Mesenchymal stem cell (in vitro differentiated cells and primary cell): ENCODE data around the gene OR51B4.

Experiments
- DNase-seq: peaks from one replicate; pipeline ENCODE4 v3.0.0-alpha.2; 2013
- H2AFZ ChIP-seq: one replicate; pipeline ENCODE4 v1.6.1; 2013; ENCODE audit warnings: low read depth, mild to moderate bottlenecking, control low read depth, inconsistent platforms, low read length, moderate library complexity
- H2AK5ac ChIP-seq: 2 replicates; pipeline ENCODE4 v1.6.1; 2013; ENCODE audit warnings: low read length, moderate library complexity, mild to moderate bottlenecking, inconsistent platforms; ENCODE audit not compliant: severe bottlenecking
- H2BK120ac ChIP-seq: one replicate; pipeline ENCODE4 v1.6.1; 2013; ENCODE audit warnings: low read depth, mild to moderate bottlenecking, inconsistent platforms, low read length, moderate library complexity
- H2BK12ac ChIP-seq, 2 experiments: one replicate each; pipeline ENCODE4 v1.6.1; 2013; ENCODE audit warnings: inconsistent platforms in 2 of 2, low read length in 2 of 2, mild to moderate bottlenecking in 2 of 2, moderate library complexity in 2 of 2, control low read depth in 1 of 2
- H2BK15ac ChIP-seq: one replicate; pipeline ENCODE4 v1.6.1; 2013; ENCODE audit warnings: mild to moderate bottlenecking, low read depth, inconsistent platforms; ENCODE audit not compliant: poor library complexity, severe bottlenecking
- H2BK5ac ChIP-seq: 2 replicates; pipeline ENCODE4 v1.6.1; 2013; ENCODE audit warnings: low read depth, mild to moderate bottlenecking, low read length, control low read depth, inconsistent platforms; ENCODE audit not compliant: poor library complexity, severe bottlenecking
- H3K14ac ChIP-seq, 2 experiments: one replicate each; pipeline ENCODE4 v1.6.1; 2013; ENCODE audit warnings: inconsistent platforms in 2 of 2, low read length in 2 of 2, control low read depth in 1 of 2, mild to moderate bottlenecking in 1 of 2, moderate library complexity in 1 of 2
- H3K18ac ChIP-seq, 2 experiments: one replicate each; pipeline ENCODE4 v1.6.1; 2013; ENCODE audit warnings: inconsistent platforms in 2 of 2, low read length in 2 of 2, control low read depth in 1 of 2, low read depth in 1 of 2, mild to moderate bottlenecking in 1 of 2
- H3K23ac ChIP-seq, 2 experiments: one replicate each; pipeline ENCODE4 v1.6.1; 2013; ENCODE audit warnings: inconsistent platforms in 2 of 2, low read length in 2 of 2, mild to moderate bottlenecking in 2 of 2, moderate library complexity in 2 of 2, control low read depth in 1 of 2
- H3K27ac ChIP-seq: 2 replicates; pipeline ENCODE4 v1.5.1; 2013; ENCODE audit warnings: mild to moderate bottlenecking, moderate library complexity, low read length, control low read depth, inconsistent platforms; ENCODE audit not compliant: poor library complexity, severe bottlenecking
- H3K27me3 ChIP-seq, 2 experiments: 2 replicates each; pipeline versions ENCODE4 v1.6.1 to v1.7.0; 2013; ENCODE audit warnings: low read length in 2 of 2, mild to moderate bottlenecking in 2 of 2, moderate library complexity in 2 of 2, control low read depth in 1 of 2, inconsistent platforms in 1 of 2; ENCODE audit not compliant: control insufficient read depth in 1 of 2, insufficient read depth in 1 of 2
- H3K36me3 ChIP-seq, 2 experiments: 2 replicates each; pipeline versions ENCODE4 v1.6.1 to v1.7.0; 2013; ENCODE audit warnings: low read length in 2 of 2, control low read depth in 1 of 2, inconsistent platforms in 1 of 2, low read depth in 1 of 2, mild to moderate bottlenecking in 1 of 2; ENCODE audit not compliant: insufficient read depth in 2 of 2, control insufficient read depth in 1 of 2
- H3K4ac ChIP-seq, 2 experiments: one replicate each; pipeline ENCODE4 v1.6.1; 2013; ENCODE audit warnings: inconsistent platforms in 2 of 2, low read length in 2 of 2, mild to moderate bottlenecking in 2 of 2, moderate library complexity in 2 of 2, control low read depth in 1 of 2, low read depth in 1 of 2
- H3K4me1 ChIP-seq: 2 replicates; pipeline ENCODE4 v1.6.1; 2013; ENCODE audit warnings: low read depth, low read length, control low read depth; ENCODE audit not compliant: control insufficient read depth, insufficient read depth
- H3K4me2 ChIP-seq: 2 replicates; pipeline ENCODE4 v1.6.1; 2013; ENCODE audit warnings: low read length, mild to moderate bottlenecking, inconsistent platforms; ENCODE audit not compliant: poor library complexity, severe bottlenecking
- H3K4me3 ChIP-seq, 2 experiments: 2 replicates each; pipeline versions ENCODE4 v1.5.1 to v1.7.0; 2013; ENCODE audit warnings: low read length in 2 of 2, mild to moderate bottlenecking in 2 of 2, control low read depth in 1 of 2, low read depth in 1 of 2; ENCODE audit not compliant: insufficient read depth in 1 of 2
- H3K79me1 ChIP-seq: replicated peaks from 2 replicates; pipeline ENCODE4 v1.6.1; 2013; ENCODE audit warnings: mild to moderate bottlenecking, control low read depth, low read length, inconsistent platforms; ENCODE audit not compliant: poor library complexity, severe bottlenecking
- H3K9ac ChIP-seq: 2 replicates; pipeline ENCODE4 v1.7.0; 2013; ENCODE audit warnings: mild to moderate bottlenecking, low read length, moderate library complexity
- H3K9me3 ChIP-seq: 2 replicates; pipeline ENCODE4 v1.7.0; 2013; ENCODE audit warnings: mild to moderate bottlenecking, low read length; ENCODE audit not compliant: control insufficient read depth
- H4K8ac ChIP-seq: one replicate; pipeline ENCODE4 v1.6.1; 2013; ENCODE audit warnings: inconsistent platforms, mild to moderate bottlenecking, low read length, moderate library complexity
- H4K91ac ChIP-seq: one replicate; pipeline ENCODE4 v1.6.1; 2013; ENCODE audit warnings: mild to moderate bottlenecking, low read length, inconsistent platforms
- WGBS: methylation state at CpG from one replicate; pipeline ENCODE4 v1.1.7; 2013; ENCODE audit warnings: mixed read lengths; 5-methylcytosine and 5-hydroxymethylcytosine counted together

Gene OR51B4

DNA sequence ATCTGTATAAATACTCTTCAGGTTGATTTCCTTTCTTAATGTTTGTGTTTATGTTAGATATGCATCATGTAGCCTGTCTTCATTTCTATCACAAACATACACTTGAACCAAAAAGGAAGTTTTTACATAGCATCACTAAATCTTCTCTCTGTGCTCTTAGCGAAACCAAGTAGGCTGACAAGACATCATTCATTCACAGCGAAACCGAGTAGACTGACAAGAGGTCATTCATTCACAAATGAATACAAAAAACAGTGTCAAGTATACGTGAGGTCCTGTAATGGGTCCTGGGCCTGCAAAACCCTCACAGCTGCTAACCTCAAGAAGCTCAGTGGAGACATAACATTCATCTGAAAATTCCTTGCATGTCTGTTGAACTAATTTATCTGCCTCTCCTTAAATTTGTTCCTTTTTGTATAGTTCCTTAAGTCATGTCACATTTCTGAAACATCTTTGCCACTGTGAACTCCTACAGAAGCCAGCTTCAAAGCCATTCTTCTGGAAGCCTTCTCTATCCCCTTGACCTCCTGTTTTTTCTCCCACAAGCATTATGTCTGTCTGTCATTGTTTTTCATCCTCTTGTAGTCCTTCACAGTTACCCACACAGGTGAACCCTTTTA, 22.2 kb downstream of the OR51B4 start:
- 26% methylated on average over 4 of the region's 4 CpGs for WGBS
- no peak overlapping the region for H2AK5ac ChIP-seq

DNA sequence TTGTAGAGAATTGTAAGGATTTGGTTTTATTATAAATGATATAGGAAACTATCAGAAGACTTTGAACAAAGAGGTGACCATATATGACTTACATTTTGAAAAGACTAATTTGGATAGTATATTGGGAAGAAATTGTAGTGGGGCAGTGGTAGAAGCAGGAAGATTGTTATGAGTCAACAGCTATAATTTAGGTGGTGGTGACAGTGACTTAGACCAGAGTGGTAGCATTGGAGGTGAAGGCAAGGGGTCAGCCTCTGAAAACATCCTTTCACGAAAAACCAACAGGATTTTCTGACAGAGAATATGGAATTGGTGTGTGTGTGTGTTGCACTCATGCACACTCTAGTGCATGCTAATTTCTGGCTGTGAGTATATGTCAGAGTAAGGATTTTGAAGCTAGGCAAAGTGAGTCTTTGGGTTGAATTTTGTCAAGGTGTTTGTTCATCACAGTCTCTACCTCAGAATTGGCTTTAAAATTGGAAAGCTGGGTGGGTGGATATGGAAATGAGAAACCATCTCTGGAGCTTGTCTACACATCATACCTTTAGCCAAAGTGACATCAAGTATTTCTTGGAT, 23.9 kb downstream of the OR51B4 start:
- H2BK5ac ChIP-seq: no peak overlapping the region

More for the DNA sequence above, 22.2 kb downstream of the OR51B4 start:
- peak overlapping the region in 1 of 2 experiments; percentile 47 for H3K4ac ChIP-seq
- no peak overlapping the region for H3K27ac ChIP-seq
- no peak overlapping the region for H4K91ac ChIP-seq
- H3K9ac ChIP-seq: no peak overlapping the region
- no peak overlapping the region for H2BK120ac ChIP-seq
- peak overlapping the region; percentile 41 to 77 for H2BK12ac ChIP-seq
- H3K4me2 ChIP-seq: no peak overlapping the region
- H2BK15ac ChIP-seq: no peak overlapping the region
- H3K36me3 ChIP-seq: no peaks in the 10 kb centered on the region
- DNase-seq: no peak
- no peak overlapping the region for H3K23ac ChIP-seq
- H2BK5ac ChIP-seq: no peak overlapping the region
- no peaks in the 10 kb centered on the region for H3K9me3 ChIP-seq
- no peaks in the 10 kb centered on the region for H3K79me1 ChIP-seq
- H3K4me3 ChIP-seq: no peak overlapping the region
- no peak overlapping the region for H2AFZ ChIP-seq
- no peaks in the 10 kb centered on the region for H3K27me3 ChIP-seq
- H3K14ac ChIP-seq: no peak overlapping the region
- H3K18ac ChIP-seq: peak overlapping the region; percentile 67 to 68
- H4K8ac ChIP-seq: no peak overlapping the region
- peaks cover 3% of the 10 kb centered on the region for H3K4me1 ChIP-seq

DNA sequence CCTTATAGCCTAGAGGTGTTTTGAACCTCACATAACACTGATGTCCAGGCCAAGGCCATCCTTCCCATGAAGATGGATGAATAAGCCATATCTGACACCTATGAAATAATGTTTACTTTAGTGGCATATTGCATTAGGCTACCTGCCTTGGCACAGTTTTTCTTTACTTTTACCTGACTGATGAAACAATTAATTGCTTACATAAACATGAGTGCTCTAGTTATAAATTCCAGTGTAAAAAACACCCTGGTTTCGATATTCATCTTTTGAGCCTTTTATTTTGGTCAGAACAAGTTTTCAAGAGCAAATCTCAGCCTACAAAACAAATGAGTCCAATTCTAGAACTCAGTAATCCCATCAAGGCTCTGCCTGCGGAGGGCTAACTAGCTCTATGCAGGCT, 25.0 kb downstream of the OR51B4 start:
- peaks cover 3% of the 10 kb centered on the region for H3K4me1 ChIP-seq
- no peaks in the 10 kb centered on the region for H3K79me1 ChIP-seq
- H2BK12ac ChIP-seq: no peak overlapping the region
- H3K14ac ChIP-seq: no peak overlapping the region
- H3K36me3 ChIP-seq: no peaks in the 10 kb centered on the region
- H3K9me3 ChIP-seq: no peaks in the 10 kb centered on the region
- H2BK15ac ChIP-seq: no peak overlapping the region
- H3K4me2 ChIP-seq: no peak overlapping the region
- no peak overlapping the region for H2AK5ac ChIP-seq
- H3K18ac ChIP-seq: no peak overlapping the region
- no peak overlapping the region for H3K23ac ChIP-seq
- no peak overlapping the region for H4K91ac ChIP-seq
- no peak overlapping the region for H2BK120ac ChIP-seq
- no peak overlapping the region for H3K4me3 ChIP-seq
- H4K8ac ChIP-seq: no peak overlapping the region
- no peak overlapping the region for H3K27ac ChIP-seq
- H3K4ac ChIP-seq: no peak overlapping the region
- H2AFZ ChIP-seq: no peak overlapping the region
- no peaks in the 10 kb centered on the region for H3K27me3 ChIP-seq
- no peak overlapping the region for H3K9ac ChIP-seq
- no peak for DNase-seq
- 98% methylated on average over 2 of the region's 2 CpGs for WGBS
- H2BK5ac ChIP-seq: no peak overlapping the region

More for the DNA sequence above, 23.9 kb downstream of the OR51B4 start:
- Histone ChIP-seq H2AK5ac (no peak overlapping the region), H3K4me3 (no peak overlapping the region), H3K79me1 (no peaks in the 10 kb centered on the region), H3K27me3 (no peaks in the 10 kb centered on the region), H3K4ac (no peak overlapping the region), H3K14ac (no peak overlapping the region), H2BK12ac (peak overlapping the region in 1 of 2 experiments; percentile 2), H3K27ac (no peak overlapping the region), H2AFZ (no peak overlapping the region), H4K8ac (no peak overlapping the region), H3K4me1 (peaks cover 3% of the 10 kb centered on the region), H2BK15ac (no peak overlapping the region), H4K91ac (no peak overlapping the region), H3K9me3 (no peaks in the 10 kb centered on the region), H2BK120ac (no peak overlapping the region), H3K18ac (no peak overlapping the region), H3K9ac (no peak overlapping the region), H3K4me2 (no peak overlapping the region), H3K36me3 (no peaks in the 10 kb centered on the region), H3K23ac (no peak overlapping the region)
- WGBS: 8% methylated on average over 1 of the region's 1 CpG
- no peak for DNase-seq

DNA sequence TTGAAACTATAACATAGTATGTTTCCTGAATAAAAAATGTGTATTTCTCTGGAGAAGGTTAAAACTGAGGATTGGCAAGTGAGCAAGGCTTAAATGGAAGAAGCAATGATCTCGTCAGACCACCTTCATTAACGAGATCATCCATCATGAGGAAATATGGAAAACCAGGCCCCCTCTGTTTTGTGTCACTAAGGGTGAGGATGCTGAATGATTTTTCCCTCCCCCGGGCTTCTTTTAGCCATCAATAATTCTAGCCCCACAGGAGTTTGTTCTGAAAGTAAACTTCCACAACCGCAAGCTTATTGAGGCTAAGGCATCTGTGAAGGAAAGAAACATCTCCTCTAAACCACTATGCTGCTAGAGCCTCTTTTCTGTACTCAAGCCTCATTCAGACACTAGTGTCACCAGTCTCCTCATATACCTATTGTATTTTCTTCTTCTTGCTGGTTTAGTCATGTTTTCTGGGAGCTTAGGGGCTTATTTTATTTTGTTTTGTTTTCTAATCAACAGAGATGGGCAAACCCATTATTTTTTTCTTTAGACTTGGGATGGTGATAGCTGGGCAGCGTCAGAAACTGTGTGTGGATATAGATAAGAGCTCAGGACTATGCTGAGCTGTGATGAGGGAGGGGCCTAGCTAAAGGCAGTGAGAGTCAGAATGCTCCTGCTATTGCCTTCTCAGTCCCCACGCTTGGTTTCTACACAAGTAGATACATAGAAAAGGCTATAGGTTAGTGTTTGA, 26.2 kb downstream of the OR51B4 start:
- H2BK15ac ChIP-seq: no peak overlapping the region
- H2AFZ ChIP-seq: no peak overlapping the region
- no peak overlapping the region for H3K27ac ChIP-seq
- H2AK5ac ChIP-seq: no peak overlapping the region
- no peak overlapping the region for H2BK120ac ChIP-seq
- H2BK5ac ChIP-seq: no peak overlapping the region
- no peak overlapping the region for H3K18ac ChIP-seq
- 51% methylated on average over 6 of the region's 6 CpGs for WGBS
- no peak overlapping the region for H3K4me2 ChIP-seq
- no peak overlapping the region for H2BK12ac ChIP-seq
- peak; percentile 49 for DNase-seq
- no peak overlapping the region for H3K23ac ChIP-seq
- no peak overlapping the region for H3K9ac ChIP-seq
- no peak overlapping the region for H3K4ac ChIP-seq
- H4K8ac ChIP-seq: no peak overlapping the region
- no peaks in the 10 kb centered on the region for H3K4me1 ChIP-seq
- H3K79me1 ChIP-seq: no peaks in the 10 kb centered on the region
- no peaks in the 10 kb centered on the region for H3K36me3 ChIP-seq
- no peak overlapping the region for H4K91ac ChIP-seq
- no peaks in the 10 kb centered on the region for H3K9me3 ChIP-seq
- no peak overlapping the region for H3K14ac ChIP-seq
- no peaks in the 10 kb centered on the region for H3K27me3 ChIP-seq
- no peak overlapping the region for H3K4me3 ChIP-seq
